Measurements from ENCODE around the gene NCOA4.
"Not testable (repeated sequence)": the region's sequence is repeated elsewhere in the genome, so short reads cannot be mapped to it uniquely, and the experiment has no call there.

NCOA4 gene

DNA sequence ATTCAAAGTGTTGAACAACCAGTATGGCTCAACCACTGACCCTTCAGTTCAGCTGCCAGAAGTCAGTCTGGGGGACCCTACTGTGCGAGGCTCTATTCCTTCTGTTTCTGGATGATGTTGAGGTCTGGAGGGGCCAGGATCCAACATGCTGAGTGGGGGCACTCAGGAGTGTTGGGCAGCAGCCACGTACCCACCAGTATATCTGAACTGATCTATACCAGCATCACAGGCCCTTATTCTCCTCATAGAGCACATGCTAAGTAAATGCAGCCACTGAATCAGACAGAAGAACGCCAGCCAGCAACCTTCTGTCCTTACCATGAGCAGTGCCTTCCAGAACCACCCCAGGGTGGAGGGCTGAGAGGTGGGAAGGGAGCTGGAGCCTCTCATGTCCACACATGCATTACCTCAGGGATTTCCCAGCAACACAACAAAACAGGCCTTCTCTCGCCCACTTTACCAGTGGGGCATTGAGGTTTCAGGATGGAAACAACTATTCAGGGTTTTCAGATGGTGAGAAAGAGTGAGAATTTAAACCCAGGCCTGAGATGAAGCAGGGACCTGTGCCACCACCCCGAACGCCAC lies 22.5 kb upstream of the NCOA4 start:
- no peak overlapping the region for H3K4me3 ChIP-seq (ENCODE audit: low read length)
- DNase-seq (ENCODE audit: low read depth) = no peak
- TF ChIP-seq CTCF (conservative IDR thresholded peaks at IDR 0.05; ENCODE audit: low read depth, low read length) = no peak

DNA sequence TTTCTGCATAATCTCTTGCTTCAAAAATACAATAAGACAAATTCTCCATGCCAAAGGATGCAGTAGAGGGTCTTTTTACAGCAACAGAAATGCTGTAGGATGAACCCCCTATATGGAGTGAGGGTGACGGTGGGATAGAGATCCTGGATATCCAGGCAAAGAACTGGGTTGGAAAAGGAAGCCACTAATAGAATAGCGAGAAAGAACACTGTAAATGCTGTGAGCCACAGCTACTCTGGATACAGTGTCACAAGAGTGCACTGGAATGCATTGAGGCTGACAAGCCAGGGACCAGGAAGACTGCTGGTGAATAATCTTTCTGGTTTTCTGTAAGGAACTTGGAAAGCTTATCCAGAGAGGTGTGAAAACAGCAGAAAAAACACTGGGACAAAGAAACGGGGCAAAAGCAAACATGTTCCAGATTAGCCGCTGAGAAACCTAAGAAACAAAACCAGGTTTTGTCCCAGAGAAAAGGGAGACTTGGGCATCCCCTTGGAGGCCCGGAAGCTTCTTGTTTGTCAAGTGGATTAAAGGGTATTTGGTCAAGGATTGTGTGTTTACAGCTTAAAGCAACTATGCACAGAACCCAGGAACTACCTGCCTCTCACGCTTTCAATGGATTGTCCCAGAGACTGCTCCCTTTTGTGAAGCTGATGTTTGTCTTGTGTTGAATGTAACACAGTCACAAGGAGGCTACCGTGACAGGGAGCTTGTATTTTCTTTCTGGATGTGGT lies 21.8 kb upstream of the NCOA4 start:
- TF ChIP-seq CTCF (conservative IDR thresholded peaks at IDR 0.05; ENCODE audit: low read depth, low read length) = no peak
- DNase-seq (ENCODE audit: low read depth) = no peak
- H3K4me3 ChIP-seq (ENCODE audit: low read length) = no peak overlapping the region

DNA sequence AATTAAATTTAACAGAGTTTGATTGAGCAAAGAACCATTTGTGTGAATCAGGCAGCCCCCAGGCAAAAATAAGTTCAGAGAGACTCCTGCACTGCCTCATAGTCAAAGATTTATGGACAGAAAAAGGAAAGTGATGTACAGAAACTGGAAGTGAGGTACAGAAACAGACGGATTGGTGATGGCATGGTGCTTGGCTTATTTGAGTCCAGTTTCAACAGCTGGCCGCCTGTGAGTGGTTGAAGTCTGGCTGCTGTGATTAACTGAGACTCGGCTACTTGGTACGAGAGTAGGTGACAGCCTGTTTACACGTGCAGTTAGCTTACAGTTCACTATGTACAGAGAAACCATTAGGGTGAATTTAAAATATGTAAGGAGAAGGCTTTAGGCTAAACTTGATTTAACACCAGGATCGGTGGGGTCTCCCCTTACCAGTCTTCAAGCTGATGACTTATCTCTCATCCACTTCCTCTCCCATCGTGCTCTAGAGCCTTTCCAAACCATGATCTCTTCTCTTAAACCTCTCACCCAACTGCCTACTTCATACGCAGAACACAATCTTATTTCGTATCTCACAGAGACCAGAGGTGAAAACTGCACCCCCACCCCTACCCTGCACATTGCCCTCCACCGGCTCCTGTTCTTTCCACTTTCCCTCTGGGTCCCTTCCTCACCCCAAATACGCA lies 20.7 kb upstream of the NCOA4 start:
- no peak overlapping the region for H3K4me3 ChIP-seq (ENCODE audit: low read length)
- TF ChIP-seq CTCF (conservative IDR thresholded peaks at IDR 0.05; ENCODE audit: low read depth, low read length) = no peak
- DNase-seq (ENCODE audit: low read depth) = no peak

DNA sequence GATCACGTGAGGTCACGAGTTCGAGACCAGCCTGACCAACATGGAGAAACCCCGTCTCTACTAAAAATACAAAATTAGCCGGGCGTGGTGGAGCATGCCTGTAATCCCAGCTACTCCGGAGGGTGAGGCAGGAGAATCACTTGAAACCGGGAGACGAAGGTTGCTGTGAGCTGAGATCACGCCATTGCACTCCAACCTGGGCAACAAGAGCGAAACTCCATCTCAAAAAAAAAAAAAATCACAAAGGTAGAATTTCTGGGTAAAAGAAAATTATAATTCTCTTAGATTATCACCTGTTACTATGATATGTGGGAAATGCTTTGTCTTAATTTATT lies 19.0 kb upstream of the NCOA4 start:
- not testable (repeated sequence) for DNase-seq (ENCODE audit: low read depth); H3K4me3 ChIP-seq (ENCODE audit: low read length)

GRCh38 chr10:46048152-46048551 lies 17.7 kb upstream of the NCOA4 start:
- no peak overlapping the region for H3K4me3 ChIP-seq (ENCODE audit: low read length)
- no peak for TF ChIP-seq CTCF (conservative IDR thresholded peaks at IDR 0.05; ENCODE audit: low read depth, low read length)
- DNase-seq (ENCODE audit: low read depth) = no peak

DNA sequence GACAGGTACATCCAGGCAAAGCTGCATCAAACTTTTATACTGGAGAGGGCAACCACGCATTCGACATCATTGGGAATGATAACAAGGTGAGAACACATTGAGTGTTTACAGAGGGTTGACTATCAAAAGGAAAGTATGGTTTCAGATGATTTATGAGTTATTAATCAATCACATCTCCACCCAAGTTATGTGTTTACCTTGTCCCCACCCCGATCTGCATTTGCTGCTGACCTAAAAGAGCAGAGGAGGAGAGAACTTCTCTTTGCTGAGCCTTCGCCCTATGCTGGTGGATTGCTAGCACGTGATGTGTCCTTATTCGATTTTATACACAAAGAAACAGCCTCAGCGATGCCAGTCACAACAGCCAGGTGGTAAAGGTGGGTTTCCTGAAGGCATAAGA lies 15.8 kb upstream of the NCOA4 start, which contains the start of gene MSMB:
MSMB (minus strand) TSS at position 9 of the 400 bp plus-strand sequence. CDS start 32 bp downstream, outside the sequence.
- no peak within 1 kb of the TSS for H3K4me3 ChIP-seq (ENCODE audit: low read length)
- no peak for TF ChIP-seq CTCF (conservative IDR thresholded peaks at IDR 0.05; ENCODE audit: low read depth, low read length)
- no peak for DNase-seq (ENCODE audit: low read depth)

DNA sequence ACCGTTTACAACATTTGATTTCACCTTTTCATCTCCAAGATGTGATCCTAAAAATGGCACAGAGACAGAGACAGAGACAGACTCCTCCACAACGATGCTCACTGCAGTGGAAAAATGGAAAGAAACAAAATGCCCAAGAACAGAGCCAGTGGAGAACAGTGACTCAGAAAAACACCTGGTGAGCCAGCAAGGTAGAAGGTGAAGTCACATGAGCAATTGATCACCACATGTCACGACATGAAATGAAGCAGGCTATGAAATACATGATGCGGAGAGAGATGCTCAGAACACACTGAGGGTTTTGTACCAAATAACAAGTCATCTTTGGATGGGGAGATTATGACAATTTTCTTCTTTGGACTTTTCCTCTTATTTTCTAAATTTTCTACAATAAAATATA lies 12.1 kb upstream of the NCOA4 start:
- no peak overlapping the region for H3K4me3 ChIP-seq (ENCODE audit: low read length)
- TF ChIP-seq CTCF (conservative IDR thresholded peaks at IDR 0.05; ENCODE audit: low read depth, low read length) = no peak
- no peak for DNase-seq (ENCODE audit: low read depth)

All from retinal pigment epithelial cell (primary cell).